Measurements from ENCODE around the gene PLCL2.
"Not testable (repeated sequence)": the region's sequence is repeated elsewhere in the genome, so short reads cannot be mapped to it uniquely, and the experiment has no call there.

DNA sequence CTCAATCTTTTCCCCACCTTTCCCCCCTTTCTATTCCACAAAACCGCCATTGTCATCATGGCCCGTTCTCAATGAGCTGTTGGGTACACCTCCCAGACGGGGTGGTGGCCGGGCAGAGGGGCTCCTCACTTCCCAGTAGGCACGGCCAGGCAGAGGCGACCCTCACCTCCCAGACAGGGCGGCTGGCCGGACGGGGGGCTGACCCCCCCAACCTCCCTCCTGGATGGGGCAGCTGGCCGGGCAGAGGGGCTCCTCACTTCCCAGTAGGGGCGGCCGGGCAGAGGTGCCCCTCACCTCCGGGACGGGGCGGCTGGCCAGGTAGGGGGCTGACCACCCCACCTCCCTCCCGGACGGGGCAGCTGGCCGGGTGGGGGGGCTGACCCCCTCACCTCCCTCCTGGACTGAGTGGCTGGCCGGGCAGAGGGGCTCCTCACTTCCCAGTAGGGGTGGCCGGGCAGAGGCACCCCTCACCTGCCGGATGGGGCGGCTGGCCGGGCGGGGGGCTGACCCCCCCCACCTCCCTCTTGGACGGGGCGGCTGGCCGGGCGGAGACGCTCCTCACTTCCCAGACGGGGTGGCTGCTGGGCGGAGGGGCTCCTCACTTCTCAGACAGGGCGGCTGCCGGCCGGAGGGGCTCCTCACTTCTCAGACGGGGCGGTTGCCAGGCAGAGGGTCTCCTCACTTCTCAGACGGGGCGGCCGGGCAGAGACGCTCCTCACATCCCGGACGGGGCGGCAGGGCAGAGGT lies 95.2 kb downstream of the PLCL2 start:
- TF ChIP-seq ZNF274 (IDR thresholded peaks at IDR 0.05; ENCODE audit: low read depth, low read length); YY1 (IDR thresholded peaks at IDR 0.05; ENCODE audit: insufficient read depth, insufficient read length); SUZ12 (IDR thresholded peaks at IDR 0.05; ENCODE audit: extremely low read depth, insufficient read depth, insufficient read length): not testable (repeated sequence)
